Karpas-422 (cell line): ENCODE results near the gene LASP1NB.

Experiments
- DNase-seq: peaks from one replicate; pipeline ENCODE4 v3.0.0-alpha.2; 2015
- H2AFZ ChIP-seq: fragments of 200-600 bp; sonication (generic); 2 replicates; pipeline ENCODE4 v1.6.1; 2014; ENCODE audit warnings: antibody characterized with exemption, low read length, mixed read lengths
- H3K27ac ChIP-seq: fragments of 200-600 bp; sonication (generic); 2 replicates; pipeline ENCODE4 v1.5.1; 2014; ENCODE audit warnings: mild to moderate bottlenecking, low read length, moderate library complexity
- H3K27me3 ChIP-seq: fragments of 200-600 bp; sonication (generic); 2 replicates; pipeline ENCODE4 v1.6.1; 2014; ENCODE audit warnings: low read length, mixed read lengths
- H3K36me3 ChIP-seq: fragments of 200-600 bp; sonication (generic); 2 replicates; pipeline ENCODE4 v1.6.1; 2014; ENCODE audit warnings: low read length, mixed read lengths; ENCODE audit not compliant: insufficient read depth
- H3K4me1 ChIP-seq: fragments of 200-600 bp; sonication (generic); 2 replicates; pipeline ENCODE4 v1.6.1; 2014; ENCODE audit warnings: mild to moderate bottlenecking, low read length, mixed read lengths
- H3K4me2 ChIP-seq: fragments of 200-600 bp; sonication (generic); 2 replicates; pipeline ENCODE4 v1.6.1; 2014; ENCODE audit warnings: low read length, low read depth, mild to moderate bottlenecking; ENCODE audit not compliant: poor library complexity, severe bottlenecking
- H3K4me3 ChIP-seq: fragments of 200-600 bp; sonication (generic); 2 replicates; pipeline ENCODE4 v1.5.1; 2014; ENCODE audit warnings: mild to moderate bottlenecking, antibody characterized with exemption, low read length, mixed read lengths
- H3K79me2 ChIP-seq: fragments of 200-600 bp; sonication (generic); 2 replicates; pipeline ENCODE4 v1.6.1; 2014; ENCODE audit warnings: mild to moderate bottlenecking, low read length, mixed read lengths
- H3K9ac ChIP-seq: fragments of 200-600 bp; sonication (generic); 2 replicates; pipeline ENCODE4 v1.6.0; 2014; ENCODE audit warnings: low read length
- H3K9me2 ChIP-seq: fragments of 200-600 bp; sonication (generic), shearing (Covaris generic); replicated peaks from 2 replicates; pipeline ENCODE4 v1.6.0; 2014; ENCODE audit warnings: mild to moderate bottlenecking, low read length, moderate library complexity; ENCODE audit not compliant: insufficient read depth
- H3K9me3 ChIP-seq: fragments of 300-700, 200-600 bp; sonication (generic); 2 replicates; pipeline ENCODE4 v1.6.1; 2014; ENCODE audit warnings: low read length, mixed read lengths
- H4K20me1 ChIP-seq: fragments of 200-600 bp; sonication (generic); 2 replicates; pipeline ENCODE4 v1.6.1; 2014; ENCODE audit warnings: mild to moderate bottlenecking, antibody characterized with exemption, low read length, low read depth; ENCODE audit not compliant: insufficient read depth

Gene LASP1NB

GRCh38 chr17:38885728-38886642, 39.4 kb upstream of the LASP1NB start:
- peaks cover 42% of the 10 kb centered on the region for H3K4me1 ChIP-seq
- DNase-seq = no peak
- H3K9me3 ChIP-seq = no peaks in the 10 kb centered on the region
- H4K20me1 ChIP-seq = peaks cover 15% of the 10 kb centered on the region
- H2AFZ ChIP-seq = no peak overlapping the region
- H3K36me3 ChIP-seq = peaks cover 13% of the 10 kb centered on the region; the same call in 1 of the 2 replicates
- no peaks in the 10 kb centered on the region for H3K9me2 ChIP-seq
- H3K9ac ChIP-seq = no peak overlapping the region
- H3K4me3 ChIP-seq = no peak overlapping the region
- H3K4me2 ChIP-seq = no peak overlapping the region
- H3K79me2 ChIP-seq = peaks cover 75% of the 10 kb centered on the region
- H3K27me3 ChIP-seq = no peaks in the 10 kb centered on the region
- H3K27ac ChIP-seq = no peak overlapping the region

GRCh38 chr17:38886643-38887010, 38.8 kb upstream of the LASP1NB start:
- H4K20me1 ChIP-seq = peaks cover 15% of the 10 kb centered on the region
- no peak overlapping the region for H3K4me2 ChIP-seq
- no peak overlapping the region for H2AFZ ChIP-seq
- no peaks in the 10 kb centered on the region for H3K9me3 ChIP-seq
- H3K4me3 ChIP-seq = no peak overlapping the region
- H3K27me3 ChIP-seq = no peaks in the 10 kb centered on the region
- no peaks in the 10 kb centered on the region for H3K9me2 ChIP-seq
- H3K36me3 ChIP-seq = peaks cover 14% of the 10 kb centered on the region; the same call in 1 of the 2 replicates
- no peak overlapping the region for H3K27ac ChIP-seq
- H3K9ac ChIP-seq = no peak overlapping the region
- H3K79me2 ChIP-seq = peaks cover 69% of the 10 kb centered on the region
- peaks cover 36% of the 10 kb centered on the region for H3K4me1 ChIP-seq
- no peak for DNase-seq

- no peak overlapping the region for H3K9ac ChIP-seq
- H4K20me1 ChIP-seq = peaks cover 15% of the 10 kb centered on the region
- peaks cover 14% of the 10 kb centered on the region; the same call in 1 of the 2 replicates for H3K36me3 ChIP-seq
- no peak for DNase-seq
- H3K79me2 ChIP-seq = peaks cover 48% of the 10 kb centered on the region
- no peak overlapping the region for H3K27ac ChIP-seq
- H3K27me3 ChIP-seq = no peaks in the 10 kb centered on the region
- H3K4me2 ChIP-seq = no peak overlapping the region
- no peaks in the 10 kb centered on the region for H3K9me3 ChIP-seq
- no peaks in the 10 kb centered on the region for H3K9me2 ChIP-seq
- H3K4me1 ChIP-seq = peaks cover 26% of the 10 kb centered on the region
- no peak overlapping the region for H3K4me3 ChIP-seq
- H2AFZ ChIP-seq = no peak overlapping the region
These were observed 36.6 kb upstream of the LASP1NB start for GRCh38 chr17:38888842-38889241.

- H3K9me2 ChIP-seq = no peaks in the 10 kb centered on the region
- peaks cover 14% of the 10 kb centered on the region; the same call in 1 of the 2 replicates for H3K36me3 ChIP-seq
- H3K4me1 ChIP-seq = peaks cover 21% of the 10 kb centered on the region
- no peak overlapping the region for H2AFZ ChIP-seq
- no peak for DNase-seq
- H3K27me3 ChIP-seq = no peaks in the 10 kb centered on the region
- H3K79me2 ChIP-seq = peaks cover 42% of the 10 kb centered on the region
- H3K27ac ChIP-seq = no peak overlapping the region
- H3K4me3 ChIP-seq = no peak overlapping the region
- H4K20me1 ChIP-seq = peaks cover 15% of the 10 kb centered on the region
- no peak overlapping the region for H3K9ac ChIP-seq
- no peaks in the 10 kb centered on the region for H3K9me3 ChIP-seq
- H3K4me2 ChIP-seq = no peak overlapping the region
These were observed 35.5 kb upstream of the LASP1NB start for GRCh38 chr17:38889745-38890409.

GRCh38 chr17:38890410-38890746, 35.0 kb upstream of the LASP1NB start:
- Histone ChIP-seq H4K20me1 (peaks cover 15% of the 10 kb centered on the region), H3K9me3 (no peaks in the 10 kb centered on the region), H3K4me1 (peaks cover 16% of the 10 kb centered on the region), H3K9me2 (no peaks in the 10 kb centered on the region), H3K27ac (no peak overlapping the region), H3K4me3 (no peak overlapping the region), H3K4me2 (no peak overlapping the region), H3K9ac (no peak overlapping the region), H3K27me3 (no peaks in the 10 kb centered on the region), H3K36me3 (peaks cover 14% of the 10 kb centered on the region; the same call in 1 of the 2 replicates), H2AFZ (no peak overlapping the region), H3K79me2 (peaks cover 37% of the 10 kb centered on the region)
- DNase-seq = no peak

- Histone ChIP-seq H3K9me3 (no peaks in the 10 kb centered on the region), H2AFZ (no peak overlapping the region), H3K27me3 (no peaks in the 10 kb centered on the region), H3K9ac (no peak overlapping the region), H4K20me1 (peaks cover 15% of the 10 kb centered on the region), H3K9me2 (no peaks in the 10 kb centered on the region), H3K79me2 (peaks cover 27% of the 10 kb centered on the region), H3K4me3 (no peak overlapping the region), H3K4me2 (no peak overlapping the region), H3K27ac (no peak overlapping the region), H3K4me1 (peaks cover 6% of the 10 kb centered on the region), H3K36me3 (peaks cover 14% of the 10 kb centered on the region; the same call in 1 of the 2 replicates)
- DNase-seq = no peak
These were observed 34.0 kb upstream of the LASP1NB start for GRCh38 chr17:38891441-38891840.

- Histone ChIP-seq H3K79me2 (peaks cover 20% of the 10 kb centered on the region), H4K20me1 (peaks cover 14% of the 10 kb centered on the region), H3K9me2 (no peaks in the 10 kb centered on the region), H3K27ac (no peak overlapping the region), H3K27me3 (no peaks in the 10 kb centered on the region), H3K36me3 (peaks cover 19% of the 10 kb centered on the region; the same call in 1 of the 2 replicates), H3K4me2 (no peak overlapping the region), H2AFZ (no peak overlapping the region), H3K4me3 (no peak overlapping the region), H3K4me1 (peaks cover 4% of the 10 kb centered on the region; the same call in 1 of the 2 replicates), H3K9ac (no peak overlapping the region), H3K9me3 (no peaks in the 10 kb centered on the region)
- DNase-seq = no peak
These were observed 33.3 kb upstream of the LASP1NB start for GRCh38 chr17:38892083-38892482.

- H3K27ac ChIP-seq = no peak overlapping the region
These were observed 32.8 kb upstream of the LASP1NB start for GRCh38 chr17:38892620-38893019.

More at GRCh38 chr17:38892620-38893019, 32.8 kb upstream of the LASP1NB start:
- Histone ChIP-seq H3K27me3 (no peaks in the 10 kb centered on the region), H2AFZ (no peak overlapping the region), H3K9me2 (no peaks in the 10 kb centered on the region), H3K4me1 (peaks cover 5% of the 10 kb centered on the region; the same call in 1 of the 2 replicates), H4K20me1 (0 out of 2 replicates have a peak, but pooled peaks cover 9% of the 10 kb centered on the region), H3K9ac (no peak overlapping the region), H3K36me3 (peaks cover 19% of the 10 kb centered on the region; the same call in 1 of the 2 replicates), H3K4me3 (no peak overlapping the region), H3K9me3 (no peaks in the 10 kb centered on the region), H3K79me2 (peaks cover 15% of the 10 kb centered on the region), H3K4me2 (no peak overlapping the region)
- DNase-seq = no peak
